NB4 (cell line): Measurements from ENCODE around the gene LGALS4.
"Not testable (repeated sequence)": the region's sequence is repeated elsewhere in the genome, so short reads cannot be mapped to it uniquely, and the experiment has no call there.

Source experiments
- POLR2A ChIP-seq: IDR thresholded peaks from 2 replicates; pipeline ENCODE4 v1.6.1; 2011; ENCODE audit warnings: mild to moderate bottlenecking; ENCODE audit not compliant: insufficient read length; ENCODE audit errors: extremely low read depth
- TF ChIP-seq, protein P1 (sequence below): IDR thresholded peaks from one replicate; pipeline ENCODE4 v1.5.1; 2012; ENCODE audit warnings: low read depth, low read length
- TF ChIP-seq, protein P2 (sequence below): IDR thresholded peaks from 2 replicates; pipeline ENCODE4 v1.6.1; 2011; ENCODE audit warnings: low read depth, low read length

DNA sequence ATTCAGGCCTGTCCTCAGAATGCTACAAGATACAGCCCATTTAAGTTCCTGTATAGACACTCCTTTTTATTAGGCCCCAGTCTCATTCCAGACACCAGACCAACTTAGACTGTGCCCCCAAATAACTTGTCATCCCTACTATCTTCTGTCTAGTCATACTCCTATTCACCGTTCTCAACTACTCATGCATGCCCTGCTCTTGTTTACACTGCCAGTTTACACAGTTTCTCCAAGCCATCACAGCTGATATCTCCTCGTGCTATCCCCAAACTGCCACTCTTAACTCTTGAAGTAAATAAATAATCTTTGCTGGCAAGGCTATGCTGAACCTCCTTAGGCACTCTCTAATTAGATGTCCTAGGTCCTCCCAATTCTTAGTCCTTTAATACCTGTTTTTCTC lies 58.5 kb downstream of the LGALS4 start:
- TF ChIP-seq, protein P1, sequence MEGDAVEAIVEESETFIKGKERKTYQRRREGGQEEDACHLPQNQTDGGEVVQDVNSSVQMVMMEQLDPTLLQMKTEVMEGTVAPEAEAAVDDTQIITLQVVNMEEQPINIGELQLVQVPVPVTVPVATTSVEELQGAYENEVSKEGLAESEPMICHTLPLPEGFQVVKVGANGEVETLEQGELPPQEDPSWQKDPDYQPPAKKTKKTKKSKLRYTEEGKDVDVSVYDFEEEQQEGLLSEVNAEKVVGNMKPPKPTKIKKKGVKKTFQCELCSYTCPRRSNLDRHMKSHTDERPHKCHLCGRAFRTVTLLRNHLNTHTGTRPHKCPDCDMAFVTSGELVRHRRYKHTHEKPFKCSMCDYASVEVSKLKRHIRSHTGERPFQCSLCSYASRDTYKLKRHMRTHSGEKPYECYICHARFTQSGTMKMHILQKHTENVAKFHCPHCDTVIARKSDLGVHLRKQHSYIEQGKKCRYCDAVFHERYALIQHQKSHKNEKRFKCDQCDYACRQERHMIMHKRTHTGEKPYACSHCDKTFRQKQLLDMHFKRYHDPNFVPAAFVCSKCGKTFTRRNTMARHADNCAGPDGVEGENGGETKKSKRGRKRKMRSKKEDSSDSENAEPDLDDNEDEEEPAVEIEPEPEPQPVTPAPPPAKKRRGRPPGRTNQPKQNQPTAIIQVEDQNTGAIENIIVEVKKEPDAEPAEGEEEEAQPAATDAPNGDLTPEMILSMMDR, result not testable (repeated sequence)
- TF ChIP-seq POLR2A, result not testable (repeated sequence)
- TF ChIP-seq, protein P2, sequence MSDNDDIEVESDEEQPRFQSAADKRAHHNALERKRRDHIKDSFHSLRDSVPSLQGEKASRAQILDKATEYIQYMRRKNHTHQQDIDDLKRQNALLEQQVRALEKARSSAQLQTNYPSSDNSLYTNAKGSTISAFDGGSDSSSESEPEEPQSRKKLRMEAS, result not testable (repeated sequence)
